OCI-LY7 (cell line): ENCODE measurements around the gene LPP. TPM values are rescaled to one million over a fixed set of nuclear protein-coding genes. Genes with fewer than 3 reads are reported as not detected.

Experiments used
- BruUV-seq: library from RNA; stranded (reverse); fragments of 400-500 nt; replicated peaks from 2 replicates; lab custom pipeline; 2021; lab: Mats Ljungman, UMichigan
- CTCF ChIA-PET: fragments of 300-600 bp; sonication (Branson Sonifier 250); formaldehyde crosslinking; loops from one replicate; lab custom pipeline; 2022; ENCODE audit warnings: antibody characterized with exemption; ENCODE audit not compliant: unreplicated experiment; lab: Charles Lee
- POLR2A ChIA-PET: fragments of 300-600 bp; sonication (Branson Sonifier 250); formaldehyde crosslinking; loops from one replicate; lab custom pipeline; 2022; ENCODE audit warnings: antibody characterized with exemption; lab: Charles Lee
- DNase-seq: peaks from one replicate; pipeline ENCODE4 v3.0.0-alpha.2; 2015; ENCODE audit warnings: low spot score
- H2AFZ ChIP-seq: fragments of 200-600 bp; sonication (generic), shearing (Covaris generic); 2 replicates; pipeline ENCODE4 v1.6.1; 2014; ENCODE audit warnings: mild to moderate bottlenecking, antibody characterized with exemption, low read length, moderate library complexity
- H3K27ac ChIP-seq: fragments of 200-600 bp; sonication (generic); 2 replicates; pipeline ENCODE4 v1.5.1; 2014; ENCODE audit warnings: mixed run types, low read depth, mild to moderate bottlenecking, moderate library complexity, low read length, inconsistent platforms; ENCODE audit not compliant: poor library complexity, severe bottlenecking
- H3K36me3 ChIP-seq: fragments of 200-600 bp; sonication (generic); 2 replicates; pipeline ENCODE4 v1.6.1; 2014; ENCODE audit warnings: mild to moderate bottlenecking, antibody characterized with exemption, low read length, moderate library complexity, mixed read lengths; ENCODE audit not compliant: insufficient read depth
- H3K4me1 ChIP-seq: fragments of 200-600 bp; sonication (generic); 2 replicates; pipeline ENCODE4 v1.5.1; 2014; ENCODE audit warnings: mild to moderate bottlenecking, low read length; ENCODE audit not compliant: insufficient read depth, poor library complexity, severe bottlenecking
- H3K4me2 ChIP-seq: fragments of 200-600 bp; sonication (generic); 2 replicates; pipeline ENCODE4 v1.6.1; 2014; ENCODE audit warnings: mild to moderate bottlenecking, low read length
- H3K4me3 ChIP-seq: fragments of 200-600 bp; sonication (generic); 2 replicates; pipeline ENCODE4 v1.5.1; 2014; ENCODE audit warnings: mild to moderate bottlenecking, low read depth, low read length; ENCODE audit not compliant: poor library complexity, severe bottlenecking
- H3K79me2 ChIP-seq: fragments of 200-600 bp; sonication (generic); 2 replicates; pipeline ENCODE4 v1.6.1; 2016; ENCODE audit warnings: low read depth, mild to moderate bottlenecking, low read length, moderate library complexity, mixed read lengths; ENCODE audit not compliant: insufficient read depth
- H3K9me2 ChIP-seq: fragments of 200-600 bp; sonication (generic); 2 replicates; pipeline ENCODE4 v1.6.1; 2016; ENCODE audit warnings: mild to moderate bottlenecking, low read length, mixed read lengths; ENCODE audit not compliant: insufficient read depth
- H3K9me3 ChIP-seq: fragments of 200-600 bp; sonication (generic); 2 replicates; pipeline ENCODE4 v1.6.1; 2014; ENCODE audit warnings: mild to moderate bottlenecking, mixed run types, low read length, mixed read lengths
- H4K20me1 ChIP-seq: fragments of 200-600 bp; sonication (generic); 2 replicates; pipeline ENCODE4 v1.6.1; 2014; ENCODE audit warnings: mild to moderate bottlenecking, antibody characterized with exemption, low read length, moderate library complexity, mixed read lengths; ENCODE audit not compliant: insufficient read depth
- EZH2phosphoT487 ChIP-seq: fragments of 200-600 bp; sonication (generic); IDR thresholded peaks from 2 replicates; pipeline ENCODE4 v1.6.1; 2018; ENCODE audit warnings: low read depth, borderline replicate concordance, mild to moderate bottlenecking, mixed run types, antibody characterized with exemption, low read length, moderate library complexity, mixed read lengths
- intact Hi-C: fragments of 100-400 bp; cut with micrococcal nuclease; formaldehyde crosslinking; loops from one replicate; pipeline ENCODE4 v1.10.0; 2022; ENCODE audit not compliant: unreplicated experiment
- total RNA-seq, 2 experiments: library from RNA; depleted of rRNA in 1 of 2; stranded (reverse); fragments of >200 nt in 1 of 2; shearing (Covaris generic) in 1 of 2; gene quantifications; 2 replicates each; pipeline ENCODE4 v1.2.3, GENCODE V29; 2014 to 2022
- TF ChIP-seq, protein P1 (sequence below): fragments of 200-600 bp; sonication (generic); conservative IDR thresholded peaks from 2 replicates; pipeline ENCODE4 v1.5.1; 2014; ENCODE audit warnings: mild to moderate bottlenecking, antibody characterized with exemption, low read length, moderate library complexity, mixed read lengths

LPP gene
- total RNA-seq, 2 experiments from 2014 or later = 10.9 to 119 TPM

DNA sequence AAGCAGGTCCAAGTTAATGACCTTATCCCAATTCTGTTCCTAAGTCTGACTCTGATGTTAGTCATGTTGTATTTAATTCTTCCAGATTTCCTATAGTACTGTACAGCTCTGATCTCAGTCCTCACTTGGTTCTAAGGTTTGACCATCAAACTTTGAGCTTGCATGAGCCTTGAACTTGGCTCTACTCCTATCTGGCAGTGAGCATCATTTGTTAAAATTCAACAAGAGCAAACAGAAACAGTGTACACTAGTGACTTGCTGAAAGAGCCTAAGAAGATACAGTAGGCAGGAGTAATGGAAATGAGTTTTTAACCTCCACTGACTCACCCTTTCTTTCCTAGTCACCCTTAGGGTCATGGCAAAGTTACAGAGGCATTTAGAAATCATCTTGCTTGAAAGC, 566.7 kb downstream of the LPP start:
- Histone ChIP-seq H3K4me2 (no peak overlapping the region), H2AFZ (no peak overlapping the region), H3K36me3 (no peaks in the 10 kb centered on the region; the same call in 1 of the 2 replicates), H3K9me2 (no peaks in the 10 kb centered on the region), H3K9me3 (no peaks in the 10 kb centered on the region), H3K4me3 (no peak overlapping the region), H3K4me1 (no peaks in the 10 kb centered on the region), H4K20me1 (no peaks in the 10 kb centered on the region), H3K79me2 (no peaks in the 10 kb centered on the region), H3K27ac (no peak overlapping the region)
- intact Hi-C loops = no loop called here
- TF ChIP-seq, protein P1, sequence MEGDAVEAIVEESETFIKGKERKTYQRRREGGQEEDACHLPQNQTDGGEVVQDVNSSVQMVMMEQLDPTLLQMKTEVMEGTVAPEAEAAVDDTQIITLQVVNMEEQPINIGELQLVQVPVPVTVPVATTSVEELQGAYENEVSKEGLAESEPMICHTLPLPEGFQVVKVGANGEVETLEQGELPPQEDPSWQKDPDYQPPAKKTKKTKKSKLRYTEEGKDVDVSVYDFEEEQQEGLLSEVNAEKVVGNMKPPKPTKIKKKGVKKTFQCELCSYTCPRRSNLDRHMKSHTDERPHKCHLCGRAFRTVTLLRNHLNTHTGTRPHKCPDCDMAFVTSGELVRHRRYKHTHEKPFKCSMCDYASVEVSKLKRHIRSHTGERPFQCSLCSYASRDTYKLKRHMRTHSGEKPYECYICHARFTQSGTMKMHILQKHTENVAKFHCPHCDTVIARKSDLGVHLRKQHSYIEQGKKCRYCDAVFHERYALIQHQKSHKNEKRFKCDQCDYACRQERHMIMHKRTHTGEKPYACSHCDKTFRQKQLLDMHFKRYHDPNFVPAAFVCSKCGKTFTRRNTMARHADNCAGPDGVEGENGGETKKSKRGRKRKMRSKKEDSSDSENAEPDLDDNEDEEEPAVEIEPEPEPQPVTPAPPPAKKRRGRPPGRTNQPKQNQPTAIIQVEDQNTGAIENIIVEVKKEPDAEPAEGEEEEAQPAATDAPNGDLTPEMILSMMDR = no peak
- TF ChIP-seq EZH2phosphoT487 = no peak
- ChIA-PET CTCF (no interaction called here), POLR2A (interaction anchor here (1.0 kb wide), 1 partner anchor 9 kb away, joined by 3 read pairs; no protein-coding TSS in a partner anchor)
- no peak for DNase-seq
- BruUV-seq = no TSS peak

DNA sequence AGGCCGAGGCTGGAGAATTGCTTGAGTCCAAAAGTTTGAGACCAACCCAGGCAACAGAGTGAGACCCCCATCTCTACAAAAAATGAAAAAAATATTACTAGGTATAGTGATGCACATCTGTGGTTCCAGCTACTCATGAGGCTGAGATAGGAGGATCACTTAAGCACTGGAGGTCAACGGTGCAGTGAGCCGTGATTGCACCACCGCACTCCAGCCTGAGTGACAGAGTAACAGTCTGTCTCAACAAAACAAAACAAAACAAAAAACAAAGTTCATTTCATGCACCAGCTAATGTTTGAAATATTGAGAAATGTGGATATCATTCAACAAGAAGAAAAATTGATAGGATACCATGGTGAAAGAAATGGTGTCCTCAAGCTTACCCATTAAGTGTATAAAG, 567.4 kb downstream of the LPP start:
- CTCF ChIA-PET = no interaction called here
- no peak for TF ChIP-seq EZH2phosphoT487
- TF ChIP-seq, protein P1 = no peak
- Histone ChIP-seq H3K4me2 (no peak overlapping the region), H3K4me1 (no peaks in the 10 kb centered on the region), H3K9me2 (no peaks in the 10 kb centered on the region), H4K20me1 (no peaks in the 10 kb centered on the region), H3K36me3 (no peaks in the 10 kb centered on the region; the same call in 1 of the 2 replicates), H2AFZ (no peak overlapping the region), H3K27ac (no peak overlapping the region), H3K79me2 (no peaks in the 10 kb centered on the region), H3K9me3 (no peaks in the 10 kb centered on the region), H3K4me3 (no peak overlapping the region)
- no TSS peak for BruUV-seq
- no peak for DNase-seq
- POLR2A ChIA-PET = interaction anchor here (0.6 to 1.0 kb wide), 2 partner anchors 15 to 489 kb away, joined by 3 read pairs; no protein-coding TSS in a partner anchor
- intact Hi-C loops = no loop called here

DNA sequence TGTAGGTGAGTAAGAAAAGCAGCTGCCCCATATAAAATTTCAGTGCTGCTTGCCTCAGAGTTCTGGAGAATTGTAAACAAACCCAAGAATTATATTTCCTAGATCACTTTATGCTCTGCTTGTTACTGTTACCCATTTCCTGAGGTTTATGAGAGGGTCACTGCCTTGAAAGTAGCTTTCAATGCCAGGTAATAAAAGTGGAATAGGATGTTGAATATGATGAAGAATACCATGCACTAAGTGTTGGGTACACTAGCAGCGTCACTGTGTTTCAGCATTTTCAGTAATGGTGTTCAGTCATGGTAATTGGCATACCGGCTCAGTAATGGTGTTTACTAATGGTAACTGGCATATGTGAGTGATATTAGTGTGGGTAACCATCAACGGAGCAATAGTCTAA, 568.0 kb downstream of the LPP start:
- no peak overlapping the region for H3K4me3 ChIP-seq
- TF ChIP-seq EZH2phosphoT487 = no peak
- TF ChIP-seq, protein P1 = no peak
- H2AFZ ChIP-seq = no peak overlapping the region
- POLR2A ChIA-PET = interaction anchor here (0.7 to 1.0 kb wide), 3 partner anchors 11 to 148 kb away, joined by 3 read pairs; no protein-coding TSS in a partner anchor
- H3K36me3 ChIP-seq = no peaks in the 10 kb centered on the region; the same call in 1 of the 2 replicates
- no peak overlapping the region for H3K4me2 ChIP-seq
- no peaks in the 10 kb centered on the region for H3K4me1 ChIP-seq
- CTCF ChIA-PET = no interaction called here
- no TSS peak for BruUV-seq
- no peaks in the 10 kb centered on the region for H3K9me3 ChIP-seq
- no peak overlapping the region for H3K27ac ChIP-seq
- no peaks in the 10 kb centered on the region for H4K20me1 ChIP-seq
- intact Hi-C loops = no loop called here
- H3K79me2 ChIP-seq = no peaks in the 10 kb centered on the region
- H3K9me2 ChIP-seq = no peaks in the 10 kb centered on the region
- no peak for DNase-seq
